ENCODE data around the gene NXF1.
A peak's percentile ranks its signal among the peaks of the same experiment; 100 is the strongest.
"Not testable (repeated sequence)": the region's sequence is repeated elsewhere in the genome, so short reads cannot be mapped to it uniquely, and the experiment has no call there.

The NXF1 gene

GRCh38 chr11:62832336-62833234, 27.3 kb upstream of the NXF1 start, which contains the start of gene TEX54:
TEX54 (minus strand) TSS chr11:62832841.
- no peak for DNase-seq (ENCODE audit: low read depth)

GRCh38 chr11:62831520-62832335, 26.5 kb upstream of the NXF1 start, which contains the start of gene STX5:
STX5 (minus strand) TSS chr11:62832051; CDS start chr11:62831243, 808 bp downstream.
- peak; percentile 87 for DNase-seq (ENCODE audit: low read depth)

GRCh38 chr11:62830904-62831519, 25.8 kb upstream of the NXF1 start:
- DNase-seq (ENCODE audit: low read depth): no peak

GRCh38 chr11:62828130-62828529, 22.9 kb upstream of the NXF1 start:
- not testable (repeated sequence) for DNase-seq (ENCODE audit: low read depth)

- no peak for DNase-seq (ENCODE audit: low read depth)
Measured at GRCh38 chr11:62823677-62824076, 18.4 kb upstream of the NXF1 start.

GRCh38 chr11:62817129-62817528, 11.9 kb upstream of the NXF1 start:
- no peak for DNase-seq (ENCODE audit: low read depth)

- DNase-seq (ENCODE audit: low read depth): no peak
Measured at GRCh38 chr11:62816557-62816956, 11.3 kb upstream of the NXF1 start.

- DNase-seq (ENCODE audit: low read depth): no peak
Measured at GRCh38 chr11:62811659-62812058, 6.4 kb upstream of the NXF1 start.

GRCh38 chr11:62810748-62811147, 5.5 kb upstream of the NXF1 start:
- no peak for DNase-seq (ENCODE audit: low read depth)

GRCh38 chr11:62806611-62807121, 1.4 kb upstream of the NXF1 start:
- no peak for DNase-seq (ENCODE audit: low read depth)

GRCh38 chr11:62805961-62806441, 761 bp upstream of the NXF1 start:
- DNase-seq (ENCODE audit: low read depth): no peak

GRCh38 chr11:62804310-62805075, 747 bp downstream of the NXF1 start:
- DNase-seq (ENCODE audit: low read depth): no peak

- DNase-seq (ENCODE audit: low read depth): no peak
Measured at GRCh38 chr11:62801071-62801470, 4.2 kb downstream of the NXF1 start.

GRCh38 chr11:62799486-62799885, 5.8 kb downstream of the NXF1 start:
- DNase-seq (ENCODE audit: low read depth): no peak

GRCh38 chr11:62796281-62796680, 9.0 kb downstream of the NXF1 start:
- no peak for DNase-seq (ENCODE audit: low read depth)

- DNase-seq (ENCODE audit: low read depth): no peak
Measured at GRCh38 chr11:62794201-62794775, 11.0 kb downstream of the NXF1 start.

GRCh38 chr11:62792202-62792575, 13.1 kb downstream of the NXF1 start:
- no peak for DNase-seq (ENCODE audit: low read depth)

GRCh38 chr11:62791501-62792201, 13.6 kb downstream of the NXF1 start, which contains the start of gene TMEM223:
TMEM223 (minus strand) TSS chr11:62792006; CDS start chr11:62791994, 12 bp downstream.
- DNase-seq (ENCODE audit: low read depth): no peak

GRCh38 chr11:62789576-62789975, 15.7 kb downstream of the NXF1 start:
- no peak for DNase-seq (ENCODE audit: low read depth)

GRCh38 chr11:62788991-62789390, 16.2 kb downstream of the NXF1 start:
- DNase-seq (ENCODE audit: low read depth): no peak

All from GM04503 (cell line).